Thoracic aorta (tissue), 2 donors: ENCODE measurements around the gene DOK5. TPM values are rescaled to one million over a fixed set of nuclear protein-coding genes. Genes with fewer than 3 reads are reported as not detected.

Source experiments
- ATAC-seq: fragments of 150-250 bp; one replicate; pipeline ENCODE4 v1.8.0; 2017; ENCODE audit warnings: low read depth; ENCODE audit not compliant: insufficient number of reproducible peaks, low FRiP score
- DNase-seq: peaks from one replicate; pipeline ENCODE4 v3.0.0-alpha.2; 2020; ENCODE audit warnings: low spot score
- H3K27ac ChIP-seq, 2 donors: fragments of 200-600 bp; sonication (generic); 1 replicate in 1 of 2; 2 replicates in 1 of 2; pipeline ENCODE4 v1.5.1; 2016; ENCODE audit warnings: mild to moderate bottlenecking in 2 of 2, moderate library complexity in 2 of 2
- H3K27me3 ChIP-seq: fragments of 200-600 bp; sonication (generic); replicated peaks from 2 replicates; pipeline ENCODE4 v1.6.0; 2016; ENCODE audit warnings: mild to moderate bottlenecking; ENCODE audit not compliant: insufficient read depth
- H3K36me3 ChIP-seq: fragments of 200-600 bp; sonication (generic); one replicate; pipeline ENCODE4 v1.5.1; 2016
- H3K4me1 ChIP-seq, 2 donors: fragments of 200-600 bp; sonication (generic); 1 replicate in 1 of 2; 2 replicates in 1 of 2; pipeline versions ENCODE4 v1.5.1 to v1.6.0; 2016; ENCODE audit warnings: low read depth in 2 of 2, mild to moderate bottlenecking in 1 of 2; ENCODE audit not compliant: control insufficient read depth in 1 of 2
- H3K4me3 ChIP-seq: fragments of 200-600 bp; sonication (generic); 2 replicates; pipeline ENCODE4 v1.5.1; 2016; ENCODE audit warnings: mild to moderate bottlenecking
- H3K9me3 ChIP-seq: fragments of 200-600 bp; sonication (generic); 2 replicates; pipeline ENCODE4 v1.5.1; 2016
- total RNA-seq, 2 donors: library from RNA; depleted of rRNA; stranded (reverse); fragments of >200 nt; gene quantifications; one replicate each; pipeline versions ENCODE4 v1.1.0 to v1.2.3, GENCODE V29; 2016
- TF ChIP-seq, protein P1 (sequence below): fragments of 200-600 bp; sonication (generic); IDR thresholded peaks from one replicate; pipeline ENCODE4 v1.5.1; 2019; ENCODE audit warnings: antibody characterized with exemption

The DOK5 gene
- total RNA-seq, 2 donors from 2014 or later: 8.3 to 21.7 TPM

DNA sequence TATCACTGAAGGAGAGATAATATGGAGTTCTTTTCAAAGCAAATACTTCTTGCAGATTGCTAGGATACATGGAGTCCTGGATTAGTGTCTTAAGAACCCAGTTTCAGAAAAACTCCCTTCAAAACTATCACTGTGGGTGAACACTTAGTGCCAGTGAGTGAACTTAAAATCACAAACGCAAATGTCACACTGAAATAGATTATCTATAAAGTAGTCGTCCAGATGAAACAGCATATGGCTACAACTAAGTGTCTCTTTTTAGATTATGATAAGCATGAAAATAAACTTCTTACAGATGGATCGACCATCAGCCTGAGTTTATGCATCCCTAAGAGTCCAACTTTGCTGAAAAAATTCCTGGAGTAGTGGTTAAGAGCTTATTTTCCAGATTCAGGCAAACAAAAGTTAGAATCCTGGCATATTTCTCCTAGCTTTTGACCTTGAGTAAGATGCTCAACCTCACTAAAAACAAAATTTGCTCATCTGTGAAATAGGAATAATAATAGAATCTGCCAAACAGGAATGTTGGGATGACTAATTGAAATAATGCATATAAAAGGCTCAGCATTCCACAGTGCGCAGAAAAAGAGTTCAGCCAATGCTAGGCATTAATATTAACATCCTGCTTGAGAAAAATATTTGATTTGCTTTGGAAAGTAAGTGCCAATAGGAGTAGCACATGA is 70.4 kb downstream of the DOK5 start:
- Histone ChIP-seq H3K27ac (no peak overlapping the region), H3K27me3 (no peaks in the 10 kb centered on the region), H3K9me3 (no peaks in the 10 kb centered on the region), H3K4me3 (no peak overlapping the region), H3K4me1 (peaks cover 3 to 18% of the 10 kb centered on the region in 2 donors), H3K36me3 (no peaks in the 10 kb centered on the region)
- TF ChIP-seq, protein P1, sequence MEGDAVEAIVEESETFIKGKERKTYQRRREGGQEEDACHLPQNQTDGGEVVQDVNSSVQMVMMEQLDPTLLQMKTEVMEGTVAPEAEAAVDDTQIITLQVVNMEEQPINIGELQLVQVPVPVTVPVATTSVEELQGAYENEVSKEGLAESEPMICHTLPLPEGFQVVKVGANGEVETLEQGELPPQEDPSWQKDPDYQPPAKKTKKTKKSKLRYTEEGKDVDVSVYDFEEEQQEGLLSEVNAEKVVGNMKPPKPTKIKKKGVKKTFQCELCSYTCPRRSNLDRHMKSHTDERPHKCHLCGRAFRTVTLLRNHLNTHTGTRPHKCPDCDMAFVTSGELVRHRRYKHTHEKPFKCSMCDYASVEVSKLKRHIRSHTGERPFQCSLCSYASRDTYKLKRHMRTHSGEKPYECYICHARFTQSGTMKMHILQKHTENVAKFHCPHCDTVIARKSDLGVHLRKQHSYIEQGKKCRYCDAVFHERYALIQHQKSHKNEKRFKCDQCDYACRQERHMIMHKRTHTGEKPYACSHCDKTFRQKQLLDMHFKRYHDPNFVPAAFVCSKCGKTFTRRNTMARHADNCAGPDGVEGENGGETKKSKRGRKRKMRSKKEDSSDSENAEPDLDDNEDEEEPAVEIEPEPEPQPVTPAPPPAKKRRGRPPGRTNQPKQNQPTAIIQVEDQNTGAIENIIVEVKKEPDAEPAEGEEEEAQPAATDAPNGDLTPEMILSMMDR: no peak
- no peak for ATAC-seq
- no peak for DNase-seq

DNA sequence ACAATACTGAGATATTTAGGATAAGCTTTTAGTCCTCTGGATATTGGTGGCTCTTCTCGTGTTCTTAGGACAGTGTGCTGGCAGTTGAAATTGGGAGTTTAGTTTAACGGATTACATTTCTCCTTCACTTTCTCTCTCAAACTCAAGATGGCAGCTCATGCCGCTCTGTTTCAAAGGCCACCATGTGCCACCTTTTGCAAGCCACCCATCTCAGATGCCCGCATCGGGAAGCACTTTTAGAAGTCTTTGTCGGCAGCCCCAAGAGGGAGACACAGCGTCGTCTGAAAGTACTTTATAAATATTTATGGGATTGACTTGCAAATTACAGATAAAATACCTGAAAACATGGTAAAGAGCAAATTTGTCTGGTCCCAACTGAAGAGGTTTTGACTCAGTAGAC is 73.5 kb downstream of the DOK5 start:
- TF ChIP-seq, protein P1: no peak

DNA sequence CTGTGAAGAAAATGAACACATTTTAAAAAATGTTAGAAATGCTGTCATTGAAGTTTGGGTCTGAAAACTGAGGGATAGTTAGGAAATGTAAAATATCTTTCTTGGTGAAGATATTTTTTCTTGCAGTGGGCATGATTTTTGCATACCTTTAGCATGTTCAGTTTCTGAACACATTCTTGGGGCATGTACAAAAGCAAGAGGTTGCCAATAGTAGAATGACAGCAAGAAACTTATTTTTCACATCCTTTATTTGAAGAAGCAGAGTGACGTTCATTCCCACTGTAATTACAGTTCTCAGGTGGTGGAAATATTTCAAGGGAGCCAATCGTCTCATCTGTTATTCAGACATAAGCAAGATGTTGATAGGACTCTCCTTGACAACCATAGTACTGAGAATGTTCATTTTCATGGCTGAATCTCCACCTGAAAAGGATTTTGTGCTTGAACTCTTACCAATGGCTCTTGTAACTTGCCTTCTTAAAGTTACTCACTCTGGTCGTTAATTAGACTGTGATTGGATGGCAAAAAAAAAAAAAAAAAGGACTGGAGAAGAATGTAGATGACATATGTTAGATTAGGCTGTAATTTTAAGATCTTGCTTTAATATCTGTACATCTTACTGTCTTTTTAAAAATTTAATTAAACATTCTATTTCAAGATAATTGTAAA is 74.4 kb downstream of the DOK5 start:
- TF ChIP-seq, protein P1: no peak
- no peaks in the 10 kb centered on the region for H3K36me3 ChIP-seq
- H3K27me3 ChIP-seq: no peaks in the 10 kb centered on the region
- no peaks in the 10 kb centered on the region for H3K9me3 ChIP-seq
- ATAC-seq: no peak
- no peak for DNase-seq
- no peak overlapping the region for H3K27ac ChIP-seq
- H3K4me1 ChIP-seq: peaks cover 3 to 18% of the 10 kb centered on the region in 2 donors
- H3K4me3 ChIP-seq: no peak overlapping the region

More for the DNA sequence above, 73.5 kb downstream of the DOK5 start:
- H3K9me3 ChIP-seq: no peaks in the 10 kb centered on the region
- DNase-seq (no peak), ATAC-seq (no peak)
- H3K27me3 ChIP-seq: no peaks in the 10 kb centered on the region
- H3K36me3 ChIP-seq: no peaks in the 10 kb centered on the region
- no peak overlapping the region for H3K27ac ChIP-seq
- H3K4me3 ChIP-seq: no peak overlapping the region
- H3K4me1 ChIP-seq: peaks cover 3 to 18% of the 10 kb centered on the region in 2 donors

DNA sequence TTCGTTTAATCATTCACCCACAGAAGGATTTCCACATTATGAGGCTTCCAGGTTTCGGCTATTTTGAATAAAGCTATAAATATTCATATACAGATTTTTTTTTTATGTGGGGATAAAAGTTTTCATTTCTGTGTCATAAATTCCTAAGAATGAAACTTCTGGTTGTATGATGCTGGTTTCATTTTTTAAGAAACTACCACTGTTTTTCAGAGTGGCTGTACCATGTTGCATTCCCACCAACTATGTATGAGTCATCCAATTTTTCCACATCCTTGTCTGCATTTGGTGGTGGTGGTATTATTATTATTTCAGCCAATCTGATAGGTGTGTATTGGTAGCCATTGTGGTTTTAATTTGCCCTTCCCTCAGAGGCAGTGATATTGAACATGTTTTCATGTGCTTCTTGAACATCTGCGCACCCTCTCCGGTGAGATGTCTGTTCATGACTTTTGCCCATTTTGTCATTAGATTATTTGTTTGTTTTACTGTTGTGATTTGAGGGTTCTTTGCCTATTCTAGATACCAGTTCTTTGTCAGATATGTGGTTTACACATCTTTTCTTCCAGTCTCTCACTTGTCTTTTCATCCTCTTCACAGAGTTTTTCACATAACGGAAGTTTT is 75.5 kb downstream of the DOK5 start:
- Histone ChIP-seq H3K4me3 (no peak overlapping the region), H3K36me3 (no peaks in the 10 kb centered on the region), H3K9me3 (no peaks in the 10 kb centered on the region), H3K27me3 (no peaks in the 10 kb centered on the region), H3K27ac (no peak overlapping the region), H3K4me1 (peaks cover 3 to 10% of the 10 kb centered on the region in 2 donors)
- ATAC-seq (no peak), DNase-seq (no peak)
- TF ChIP-seq, protein P1: no peak

DNA sequence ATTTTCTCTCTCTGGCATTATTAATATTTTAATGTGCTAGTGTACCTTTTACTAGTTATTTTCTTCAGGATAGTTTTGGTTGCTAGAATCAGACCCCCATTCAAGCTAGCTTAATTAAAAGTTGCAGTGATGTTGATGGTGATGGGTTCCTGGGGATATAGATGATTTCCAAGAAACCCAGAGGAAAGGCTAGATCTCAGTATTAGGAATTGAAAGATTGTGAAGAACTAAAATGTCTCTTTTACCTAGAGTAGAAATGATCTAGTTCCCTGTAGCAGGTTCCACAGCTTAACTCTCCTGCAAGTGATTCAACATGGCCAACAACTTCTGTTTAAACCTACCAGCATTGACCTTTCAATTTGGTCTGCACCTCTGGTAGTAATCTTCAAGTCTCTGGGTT is 78.6 kb downstream of the DOK5 start:
- no peak overlapping the region for H3K27ac ChIP-seq
- H3K27me3 ChIP-seq: no peaks in the 10 kb centered on the region
- peaks cover 13 to 26% of the 10 kb centered on the region in 2 donors for H3K4me1 ChIP-seq
- H3K4me3 ChIP-seq: no peak overlapping the region
- TF ChIP-seq, protein P1: no peak
- H3K36me3 ChIP-seq: no peaks in the 10 kb centered on the region
- DNase-seq: no peak
- no peak for ATAC-seq
- no peaks in the 10 kb centered on the region for H3K9me3 ChIP-seq
